Astrocyte of the spinal cord (primary cell): Measurements from ENCODE around the gene GRK3.

Experiments
- DNase-seq: peaks from one replicate; pipeline ENCODE4 v3.0.0; 2011; ENCODE audit warnings: low read depth, low spot score
- H3K4me3 ChIP-seq: 2 replicates; pipeline ENCODE4 v1.5.1; 2011; ENCODE audit warnings: low read depth, mild to moderate bottlenecking, low read length, moderate library complexity
- CTCF ChIP-seq: IDR thresholded peaks from 2 replicates; pipeline ENCODE4 v1.5.1; 2012; ENCODE audit warnings: low read depth, mild to moderate bottlenecking, low read length, inconsistent platforms
- in situ Hi-C: cut with HindIII; loops from 2 replicates; pipeline ENCODE4 v1.10.0; 2017; ENCODE audit warnings: low sequenced_read_pairs

The GRK3 gene

GRCh38 chr22:25711491-25711890 is 147.0 kb downstream of the GRK3 start:
- no peak for TF ChIP-seq CTCF
- H3K4me3 ChIP-seq, result no peak overlapping the region
- in situ Hi-C loops, result no loop called here
- no peak for DNase-seq

DNA sequence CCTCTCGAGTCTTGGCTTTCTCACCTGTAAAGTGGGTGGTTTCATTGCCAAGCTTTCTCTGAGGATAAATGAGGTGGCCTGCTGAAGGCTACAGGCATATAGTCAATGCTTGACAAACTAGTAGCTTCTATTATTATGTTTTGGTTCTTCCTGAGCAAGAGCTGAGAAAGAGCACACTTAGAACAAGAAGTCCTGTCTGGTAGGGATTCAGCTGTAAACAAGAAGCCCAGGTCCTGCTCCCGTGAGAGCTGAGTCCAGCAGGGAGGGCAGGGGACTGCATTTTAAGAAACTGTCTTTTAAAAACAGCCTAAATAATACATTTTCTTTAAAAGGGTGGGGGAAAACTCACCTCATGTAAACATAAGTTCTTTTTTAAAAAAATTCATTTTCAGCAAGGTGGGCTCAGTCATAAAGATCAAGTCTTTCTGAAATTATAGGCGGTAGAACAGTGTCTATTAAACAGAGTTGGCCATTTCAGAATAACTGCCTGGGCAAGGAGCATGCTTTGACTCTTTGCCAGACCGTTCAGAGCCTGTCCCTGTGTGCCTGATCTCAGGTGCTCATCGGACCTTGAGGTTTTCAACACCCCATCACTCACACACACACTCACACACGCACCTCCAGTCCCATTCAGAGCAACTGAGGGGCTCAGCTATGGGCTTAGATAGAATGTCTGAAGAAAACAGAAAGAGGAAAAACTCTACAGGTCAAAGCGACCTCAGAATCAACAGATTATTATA is 148.4 kb downstream of the GRK3 start:
- no peak for TF ChIP-seq CTCF
- H3K4me3 ChIP-seq, result no peak overlapping the region
- in situ Hi-C loops, result no loop called here
- DNase-seq, result no peak

DNA sequence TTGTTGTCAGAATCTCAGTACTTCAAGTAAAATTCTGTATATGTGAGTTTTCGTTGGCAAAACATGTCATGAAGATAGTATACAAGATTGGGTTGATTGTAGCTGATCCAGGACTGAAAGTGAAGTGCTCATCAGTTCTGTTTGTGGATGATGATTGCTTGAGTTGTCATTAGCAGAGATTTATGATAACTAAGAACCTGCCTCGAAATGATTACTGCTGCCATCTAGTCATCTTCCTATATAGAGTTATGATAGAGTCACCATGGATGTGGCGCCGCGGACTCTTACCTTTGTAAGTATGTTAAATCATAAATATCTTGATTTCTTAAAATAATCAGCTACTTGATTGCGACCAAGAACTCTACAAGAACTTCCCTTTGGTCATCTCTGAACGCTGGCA is 149.6 kb downstream of the GRK3 start:
- no peak for DNase-seq
- no peak overlapping the region for H3K4me3 ChIP-seq
- in situ Hi-C loops, result no loop called here
- no peak for TF ChIP-seq CTCF

DNA sequence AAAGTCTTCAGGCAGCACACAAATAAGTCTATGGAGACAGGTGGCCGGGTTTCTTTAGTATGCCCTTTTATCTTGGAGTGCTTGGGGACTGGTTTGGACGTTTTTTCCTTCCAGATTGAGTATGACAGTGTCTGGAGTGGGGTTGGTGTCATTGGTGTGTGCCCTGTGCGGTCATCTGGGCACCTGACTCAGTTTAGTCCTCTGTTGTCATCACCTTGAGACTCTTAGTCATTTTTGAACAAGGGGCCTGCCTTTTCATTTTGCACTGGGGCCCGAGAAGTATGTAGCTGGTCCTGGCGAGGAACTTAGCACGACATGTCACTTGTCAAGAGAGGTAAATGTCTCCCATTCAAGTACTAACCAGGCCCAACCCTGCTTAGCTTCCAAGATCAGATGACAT is 150.3 kb downstream of the GRK3 start:
- in situ Hi-C loops, result no loop called here
- no peak overlapping the region for H3K4me3 ChIP-seq
- no peak for DNase-seq
- TF ChIP-seq CTCF, result no peak

- no peak for TF ChIP-seq CTCF
- no peak for DNase-seq
- in situ Hi-C loops, result no loop called here
- H3K4me3 ChIP-seq, result no peak overlapping the region
These were observed 152.2 kb downstream of the GRK3 start for GRCh38 chr22:25716637-25717036.

DNA sequence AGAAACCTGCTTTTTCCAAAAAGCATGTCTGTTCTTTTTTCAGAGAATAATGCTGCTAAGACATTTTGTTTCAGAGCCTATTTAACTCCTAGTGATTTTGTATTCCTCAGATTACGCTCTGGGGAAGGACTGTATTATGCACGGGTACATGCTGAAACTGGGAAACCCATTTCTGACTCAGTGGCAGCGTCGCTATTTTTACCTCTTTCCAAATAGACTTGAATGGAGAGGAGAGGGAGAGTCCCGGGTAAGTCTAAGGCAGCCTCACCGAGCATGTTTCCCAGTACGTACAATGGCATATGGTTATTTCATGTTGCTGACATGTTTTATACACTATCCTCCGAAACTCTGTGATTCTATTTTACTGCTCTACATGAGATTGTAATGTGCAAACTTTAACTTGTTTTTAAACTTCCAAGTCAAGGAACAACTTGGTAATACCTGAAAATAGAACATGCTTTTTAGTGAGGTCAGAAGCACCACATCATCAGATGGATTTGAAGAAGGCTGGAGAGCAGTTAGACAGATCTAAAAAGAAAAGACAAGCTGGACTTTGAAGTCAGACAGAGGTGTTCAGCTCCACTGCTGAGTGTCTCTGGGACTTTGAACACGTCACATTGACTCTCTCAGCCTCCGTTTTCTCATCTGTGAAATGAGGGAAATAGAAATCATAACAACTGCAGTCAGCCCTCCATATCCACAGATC is 153.8 kb downstream of the GRK3 start:
- DNase-seq, result no peak
- in situ Hi-C loops, result no loop called here
- no peak for TF ChIP-seq CTCF
- H3K4me3 ChIP-seq, result no peak overlapping the region
